Vagina (tissue), 2 donors: ENCODE results near the gene ZNF74.

Experiments used
- CTCF ChIP-seq, 3 experiments: fragments of 450-650 bp in 2 of 3; fragments of 200-600 bp in 1 of 3; sonication (generic) in 1 of 3; IDR thresholded peaks; one replicate each; pipeline ENCODE4 v1.5.1; 2017 to 2019; ENCODE audit warnings: antibody characterized with exemption in 3 of 3, mild to moderate bottlenecking in 2 of 3, moderate library complexity in 2 of 3
- POLR2A ChIP-seq, 2 donors: fragments of 450-650 bp; IDR thresholded peaks; one replicate each; pipeline ENCODE4 v1.6.1; 2017; ENCODE audit warnings: antibody characterized with exemption in 2 of 2, mild to moderate bottlenecking in 2 of 2, moderate library complexity in 2 of 2
- POLR2AphosphoS5 ChIP-seq, 2 donors: sonication (generic); formaldehyde crosslinking; IDR thresholded peaks; one replicate each; pipeline ENCODE4 v1.9.0; 2017; ENCODE audit warnings: antibody characterized with exemption in 2 of 2, mild to moderate bottlenecking in 2 of 2, low read depth in 1 of 2; ENCODE audit not compliant: insufficient read depth in 1 of 2

DNA sequence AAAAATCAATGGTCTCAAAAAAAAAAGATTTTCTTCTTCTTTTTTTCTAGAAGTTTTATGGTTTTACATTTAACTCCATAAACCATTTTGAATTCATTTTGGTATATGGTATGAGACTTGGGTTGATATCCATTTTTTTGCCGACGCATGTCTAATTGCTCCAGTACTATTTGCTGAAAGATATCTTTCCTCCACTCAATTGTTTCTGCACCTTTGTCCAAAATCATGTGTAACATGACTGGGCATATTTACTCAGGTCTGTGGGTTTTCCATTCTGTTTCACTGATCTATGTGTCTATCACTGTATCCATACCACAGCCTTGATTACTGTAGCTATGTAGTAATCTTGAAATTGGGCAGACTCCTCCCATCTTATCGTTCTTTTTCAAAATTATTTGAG, 59.3 kb downstream of the ZNF74 start:
- no peak for TF ChIP-seq CTCF (IDR thresholded peaks at IDR 0.05)
- no peak for TF ChIP-seq POLR2AphosphoS5 (IDR thresholded peaks at IDR 0.05; ENCODE audit: insufficient read depth in 1 of 2, low read depth in 1 of 2)
- no peak for TF ChIP-seq POLR2A (IDR thresholded peaks at IDR 0.05)
